GM06990 (cell line): ENCODE measurements around the gene MALT1.
A peak's percentile ranks its signal among the peaks of the same experiment; 100 is the strongest.

Source experiments
- DNase-seq: peaks from one replicate; pipeline ENCODE4 v3.0.0-alpha.2; 2011; ENCODE audit not compliant: insufficient read length; ENCODE audit errors: extremely low read depth
- H3K27me3 ChIP-seq: replicated peaks from 2 replicates; pipeline ENCODE4 v1.6.0; 2011; ENCODE audit warnings: low read length; ENCODE audit not compliant: control insufficient read depth, insufficient read depth
- H3K36me3 ChIP-seq: 2 replicates; pipeline ENCODE4 v1.5.1; 2011; ENCODE audit warnings: low read length; ENCODE audit not compliant: control insufficient read depth, insufficient read depth
- H3K4me3 ChIP-seq: replicated peaks from 2 replicates; pipeline ENCODE4 v1.5.1; 2011; ENCODE audit warnings: low read depth, mild to moderate bottlenecking, control low read depth, low read length
- TF ChIP-seq, protein P1 (sequence below): IDR thresholded peaks from 2 replicates; pipeline ENCODE4 v1.5.1; 2011; ENCODE audit warnings: low read length, control low read depth, mild to moderate bottlenecking, inconsistent platforms; ENCODE audit not compliant: insufficient read depth, poor library complexity, severe bottlenecking

The MALT1 gene

DNA sequence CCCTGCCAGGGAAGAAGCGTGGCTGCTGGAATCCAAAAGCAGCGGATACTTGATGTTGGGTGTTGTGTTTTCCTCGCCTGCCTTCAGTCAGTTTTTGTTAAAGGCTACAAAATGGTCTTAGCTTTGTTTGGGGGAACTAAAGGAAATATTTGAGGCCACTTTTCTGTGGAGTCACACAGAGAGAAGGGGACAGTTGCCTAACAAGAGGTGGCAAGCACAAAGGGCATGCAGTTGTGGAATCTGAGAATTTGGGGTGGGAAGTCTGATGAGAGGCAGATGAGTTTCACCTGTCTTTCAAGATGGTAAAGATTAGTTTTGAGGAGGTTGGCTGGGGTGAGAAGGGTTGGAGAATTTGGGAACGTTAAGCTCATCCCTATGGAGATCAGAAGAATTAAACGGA, 2.9 kb downstream of the MALT1 start:
- DNase-seq = no peak
- Histone ChIP-seq H3K36me3 (no peaks in the 10 kb centered on the region; the same call in 1 of the 2 replicates), H3K27me3 (no peaks in the 10 kb centered on the region), H3K4me3 (peak overlapping the region; percentile 73)
- TF ChIP-seq, protein P1, sequence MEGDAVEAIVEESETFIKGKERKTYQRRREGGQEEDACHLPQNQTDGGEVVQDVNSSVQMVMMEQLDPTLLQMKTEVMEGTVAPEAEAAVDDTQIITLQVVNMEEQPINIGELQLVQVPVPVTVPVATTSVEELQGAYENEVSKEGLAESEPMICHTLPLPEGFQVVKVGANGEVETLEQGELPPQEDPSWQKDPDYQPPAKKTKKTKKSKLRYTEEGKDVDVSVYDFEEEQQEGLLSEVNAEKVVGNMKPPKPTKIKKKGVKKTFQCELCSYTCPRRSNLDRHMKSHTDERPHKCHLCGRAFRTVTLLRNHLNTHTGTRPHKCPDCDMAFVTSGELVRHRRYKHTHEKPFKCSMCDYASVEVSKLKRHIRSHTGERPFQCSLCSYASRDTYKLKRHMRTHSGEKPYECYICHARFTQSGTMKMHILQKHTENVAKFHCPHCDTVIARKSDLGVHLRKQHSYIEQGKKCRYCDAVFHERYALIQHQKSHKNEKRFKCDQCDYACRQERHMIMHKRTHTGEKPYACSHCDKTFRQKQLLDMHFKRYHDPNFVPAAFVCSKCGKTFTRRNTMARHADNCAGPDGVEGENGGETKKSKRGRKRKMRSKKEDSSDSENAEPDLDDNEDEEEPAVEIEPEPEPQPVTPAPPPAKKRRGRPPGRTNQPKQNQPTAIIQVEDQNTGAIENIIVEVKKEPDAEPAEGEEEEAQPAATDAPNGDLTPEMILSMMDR = no peak

DNA sequence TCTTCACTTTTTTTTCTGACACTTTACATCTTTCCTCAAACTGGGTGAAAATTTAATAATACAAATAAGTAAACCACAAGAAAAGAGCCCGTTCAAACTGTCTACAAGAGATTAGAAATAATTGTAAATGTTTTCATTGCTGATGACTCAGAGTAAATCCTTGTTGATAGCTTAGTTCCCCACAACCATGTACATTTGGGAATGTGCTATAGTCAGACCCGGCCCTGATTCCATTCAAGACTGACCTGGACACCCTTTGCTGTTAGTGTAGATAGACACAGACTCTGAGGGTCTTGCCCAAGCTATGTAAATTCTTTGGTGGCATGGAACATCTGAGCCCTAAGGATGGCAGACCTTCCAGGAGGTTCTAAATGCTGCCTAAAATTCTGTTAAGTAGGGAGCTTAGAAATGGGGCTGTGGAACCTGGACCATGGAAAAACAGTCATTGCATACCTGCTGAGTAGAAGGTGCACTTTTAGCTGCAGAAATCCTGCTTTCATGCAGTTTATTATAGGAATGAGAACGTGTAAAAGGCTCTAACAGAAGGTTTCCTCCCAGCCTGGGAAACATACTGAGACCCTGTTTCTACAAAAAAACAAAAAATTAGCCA, 3.7 kb downstream of the MALT1 start:
- Histone ChIP-seq H3K4me3 (peak overlapping the region; percentile 73; the same call in 1 of the 2 replicates), H3K36me3 (no peaks in the 10 kb centered on the region; the same call in 1 of the 2 replicates), H3K27me3 (no peaks in the 10 kb centered on the region)
- DNase-seq = no peak
- TF ChIP-seq, protein P1 = no peak

DNA sequence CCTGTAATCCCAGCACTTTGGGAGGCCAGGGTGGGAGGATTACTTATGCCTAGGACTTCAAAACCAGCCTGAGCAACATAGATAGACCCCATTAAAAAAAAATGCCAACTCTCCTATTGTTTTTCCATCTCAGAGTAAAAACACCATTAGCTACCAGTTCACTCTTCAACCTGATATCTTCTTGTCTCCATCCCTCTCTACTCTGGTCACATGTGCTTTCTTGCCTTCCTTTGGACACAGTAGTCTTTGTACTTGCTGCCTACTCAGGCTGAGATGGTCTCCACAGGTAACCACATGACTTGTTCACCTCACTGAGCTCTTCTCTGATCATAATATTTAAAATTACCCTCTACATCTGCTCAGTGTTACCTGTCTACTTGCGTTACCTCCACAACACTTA, 5.0 kb downstream of the MALT1 start:
- Histone ChIP-seq H3K27me3 (no peaks in the 10 kb centered on the region), H3K4me3 (no peak overlapping the region), H3K36me3 (peaks cover 2% of the 10 kb centered on the region)
- no peak for DNase-seq
- TF ChIP-seq, protein P1 = no peak

DNA sequence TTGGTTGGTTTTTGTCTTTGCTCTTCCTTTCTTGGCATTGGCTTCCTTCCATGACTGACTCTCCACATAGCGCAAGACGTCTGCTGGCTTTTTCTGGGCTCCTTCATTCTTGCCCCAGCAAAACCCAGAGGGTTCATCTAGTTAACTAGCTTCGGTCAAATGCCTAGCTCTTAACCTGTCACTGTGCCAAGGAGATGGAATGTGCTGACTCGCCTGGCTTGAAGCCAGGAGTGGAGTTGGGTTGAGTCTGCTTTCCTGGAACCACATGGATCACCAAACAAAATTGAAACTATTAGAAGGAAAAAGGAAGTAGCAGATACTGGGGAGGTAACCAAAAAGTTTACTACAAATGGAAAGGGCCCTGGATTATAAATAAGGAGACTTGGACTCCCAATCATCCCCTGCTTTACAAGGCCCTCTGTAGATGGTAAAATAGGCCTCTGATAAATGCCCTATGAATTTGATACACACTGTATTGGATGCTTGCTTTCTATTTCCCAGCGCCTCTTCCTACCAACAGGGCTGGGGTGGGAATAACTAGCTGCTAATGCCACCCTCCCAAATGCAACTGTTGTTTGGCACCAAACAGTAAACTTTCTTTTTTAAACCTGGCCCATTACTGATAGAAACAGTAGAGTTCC, 11.3 kb downstream of the MALT1 start:
- DNase-seq = no peak

DNA sequence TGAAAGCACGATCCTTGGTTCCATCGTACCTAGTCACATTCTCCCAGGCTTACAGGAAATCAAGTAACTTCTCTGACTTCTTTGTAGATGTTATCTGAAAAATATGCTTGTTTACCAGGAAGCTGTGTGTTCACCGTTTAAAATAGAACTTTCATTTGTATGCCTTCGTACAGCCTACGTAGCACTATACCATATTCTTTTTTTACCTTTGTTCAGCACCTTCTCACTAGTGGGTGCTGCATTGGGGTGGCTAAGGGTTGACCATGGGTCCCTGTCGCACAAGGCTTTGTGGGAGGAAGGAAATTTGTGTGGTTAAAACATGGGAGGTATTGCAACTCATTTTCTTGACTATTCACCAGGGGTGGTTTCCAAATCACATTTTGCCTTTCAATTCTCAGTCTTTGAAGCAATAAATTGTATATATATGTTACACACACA, 16.6 kb downstream of the MALT1 start:
- TF ChIP-seq, protein P1 = no peak
- Histone ChIP-seq H3K4me3 (no peak overlapping the region), H3K27me3 (no peaks in the 10 kb centered on the region), H3K36me3 (peaks cover 22% of the 10 kb centered on the region)
- no peak for DNase-seq

More for the DNA sequence above, 11.3 kb downstream of the MALT1 start:
- H3K36me3 ChIP-seq = peaks cover 8% of the 10 kb centered on the region
- TF ChIP-seq, protein P1 = no peak
- H3K4me3 ChIP-seq = no peak overlapping the region
- no peaks in the 10 kb centered on the region for H3K27me3 ChIP-seq
